C4-2B (cell line): ENCODE measurements around the gene TUBG1.

Experiments
- H3K27ac ChIP-seq: fragments of 450-650 bp; 2 replicates; pipeline ENCODE4 v1.5.1; 2017
- CTCF ChIP-seq: fragments of 450-650 bp; conservative IDR thresholded peaks from 2 replicates; pipeline ENCODE4 v1.5.1; 2017; ENCODE audit warnings: mild to moderate bottlenecking
- ZFX ChIP-seq: fragments of 450-650 bp; IDR thresholded peaks from 2 replicates; pipeline ENCODE4 v1.6.1; 2017

Gene TUBG1

GRCh38 chr17:42598905-42599304, 10.6 kb upstream of the TUBG1 start:
- TF ChIP-seq CTCF (no peak), ZFX (no peak)
- no peak overlapping the region for H3K27ac ChIP-seq

GRCh38 chr17:42603318-42603717, 6.2 kb upstream of the TUBG1 start:
- no peak overlapping the region for H3K27ac ChIP-seq

GRCh38 chr17:42607769-42608168, 1.7 kb upstream of the TUBG1 start:
- TF ChIP-seq ZFX (no peak), CTCF (no peak)

More at GRCh38 chr17:42603318-42603717, 6.2 kb upstream of the TUBG1 start:
- TF ChIP-seq CTCF (no peak), ZFX (no peak)

GRCh38 chr17:42608305-42609181, 940 bp upstream of the TUBG1 start:
- H3K27ac ChIP-seq: peak overlapping the region; percentile 95
- TF ChIP-seq ZFX (no peak), CTCF (no peak)

More at GRCh38 chr17:42607769-42608168, 1.7 kb upstream of the TUBG1 start:
- H3K27ac ChIP-seq: no peak overlapping the region

GRCh38 chr17:42609814-42610801, 625 bp downstream of the TUBG1 start:
- H3K27ac ChIP-seq: peak overlapping the region; percentile 95

- TF ChIP-seq CTCF (no peak), ZFX (no peak)
- no peak overlapping the region for H3K27ac ChIP-seq
Measured at GRCh38 chr17:42612013-42612412, 2.5 kb downstream of the TUBG1 start.

GRCh38 chr17:42613699-42614295, 4.3 kb downstream of the TUBG1 start:
- no peak overlapping the region for H3K27ac ChIP-seq
- TF ChIP-seq CTCF: no peak
- no peak for TF ChIP-seq ZFX
